IMR-90 (cell line): ENCODE measurements around the gene SLIT1. TPM values are rescaled to one million over a fixed set of nuclear protein-coding genes. Genes with fewer than 3 reads are reported as not detected.

Experiments used
- ATAC-seq: fragments of 200-7000 bp; cut with Tn5 transposase; 2 replicates; pipeline ENCODE4 v1.9.1; 2020; ENCODE audit warnings: low read depth, mild to moderate bottlenecking, moderate library complexity
- BruUV-seq: library from RNA; stranded (reverse); fragments of 400-500 nt; replicated peaks from 2 replicates; lab custom pipeline; 2021; lab: Mats Ljungman, UMichigan
- CTCF ChIA-PET: fragments of 300-600 bp; formaldehyde crosslinking; extraction: SDS; loops from one replicate; lab custom pipeline; 2021; ENCODE audit warnings: antibody characterized with exemption; lab: Yijun Ruan, JAX
- POLR2A ChIA-PET: fragments of 300-600 bp; sonication (Branson Sonifier 250); formaldehyde crosslinking; loops from one replicate; lab custom pipeline; 2022; ENCODE audit warnings: antibody characterized with exemption; ENCODE audit not compliant: unreplicated experiment; lab: Charles Lee
- DNase-seq: peaks from one replicate; pipeline ENCODE4 v3.0.0; 2013
- H2AFZ ChIP-seq: replicated peaks from 2 replicates; pipeline ENCODE3; 2013; ENCODE audit warnings: low read length, mild to moderate bottlenecking; ENCODE audit not compliant: poor library complexity
- H2AK5ac ChIP-seq: 2 replicates; pipeline ENCODE4 v1.6.1; 2013; ENCODE audit warnings: low read depth, low read length, inconsistent platforms
- H2AK9ac ChIP-seq: replicated peaks from 2 replicates; pipeline ENCODE3; 2013; ENCODE audit warnings: mild to moderate bottlenecking, low read depth, low read length, moderate library complexity; ENCODE audit not compliant: poor library complexity
- H2BK120ac ChIP-seq: 2 replicates; pipeline ENCODE4 v1.6.1; 2013; ENCODE audit warnings: low read depth, low read length, inconsistent platforms
- H2BK15ac ChIP-seq: 3 replicates; pipeline ENCODE4 v1.6.1; 2013; ENCODE audit warnings: low read depth, low read length, inconsistent platforms
- H2BK20ac ChIP-seq: 2 replicates; pipeline ENCODE4 v1.6.1; 2013; ENCODE audit warnings: low read depth, mild to moderate bottlenecking, inconsistent platforms, low read length, moderate library complexity
- H2BK5ac ChIP-seq: 2 replicates; pipeline ENCODE4 v1.6.1; 2013; ENCODE audit warnings: mild to moderate bottlenecking, low read depth, low read length, inconsistent platforms; ENCODE audit not compliant: poor library complexity, severe bottlenecking
- H3K14ac ChIP-seq: replicated peaks from 2 replicates; pipeline ENCODE4 v1.6.1; 2013; ENCODE audit warnings: low read depth, low read length, inconsistent platforms
- H3K18ac ChIP-seq: 2 replicates; pipeline ENCODE4 v1.6.1; 2013; ENCODE audit warnings: low read depth, low read length, control low read depth
- H3K23ac ChIP-seq: 2 replicates; pipeline ENCODE4 v1.6.1; 2013; ENCODE audit warnings: low read depth, low read length, inconsistent platforms
- H3K27ac ChIP-seq: 2 replicates; pipeline ENCODE4 v1.5.1; 2013; ENCODE audit warnings: mild to moderate bottlenecking, control low read depth, low read length; ENCODE audit not compliant: insufficient read depth
- H3K27me3 ChIP-seq: 2 replicates; pipeline ENCODE4 v1.6.1; 2013; ENCODE audit warnings: low read length; ENCODE audit not compliant: control insufficient read depth, insufficient read depth
- H3K36me3 ChIP-seq: 2 replicates; pipeline ENCODE4 v1.6.1; 2013; ENCODE audit warnings: low read length, mixed read lengths; ENCODE audit not compliant: control insufficient read depth, insufficient read depth
- H3K4ac ChIP-seq: 2 replicates; pipeline ENCODE4 v1.6.1; 2013; ENCODE audit warnings: low read depth, low read length, inconsistent platforms
- H3K4me1 ChIP-seq: 2 replicates; pipeline ENCODE4 v1.6.1; 2013; ENCODE audit warnings: low read length, mixed read lengths; ENCODE audit not compliant: control insufficient read depth, insufficient read depth
- H3K4me2 ChIP-seq: 2 replicates; pipeline ENCODE4 v1.6.1; 2013; ENCODE audit warnings: low read depth, mild to moderate bottlenecking, control low read depth, low read length, moderate library complexity
- H3K4me3 ChIP-seq: 2 replicates; pipeline ENCODE4 v1.5.1; 2013; ENCODE audit warnings: low read depth, mild to moderate bottlenecking, control low read depth, low read length, moderate library complexity; ENCODE audit not compliant: insufficient read depth
- H3K56ac ChIP-seq: 2 replicates; pipeline ENCODE4 v1.6.1; 2013; ENCODE audit warnings: low read length, inconsistent platforms; ENCODE audit not compliant: insufficient read depth; ENCODE audit errors: extremely low read depth
- H3K79me1 ChIP-seq, 2 experiments: 2 replicates each; pipeline ENCODE4 v1.6.1; 2013; ENCODE audit warnings: low read length in 2 of 2, inconsistent platforms in 1 of 2, low read depth in 1 of 2
- H3K9ac ChIP-seq: 2 replicates; pipeline ENCODE4 v1.6.1; 2013; ENCODE audit warnings: low read depth, low read length, control low read depth
- H3K9me1 ChIP-seq: 2 replicates; pipeline ENCODE4 v1.6.1; 2013; ENCODE audit warnings: low read length, inconsistent platforms; ENCODE audit not compliant: insufficient read depth
- H3K9me3 ChIP-seq: 2 replicates; pipeline ENCODE4 v1.6.1; 2013; ENCODE audit warnings: low read length; ENCODE audit not compliant: control insufficient read depth, insufficient read depth
- H4K20me1 ChIP-seq: 2 replicates; pipeline ENCODE4 v1.6.1; 2013; ENCODE audit warnings: low read length, inconsistent platforms; ENCODE audit not compliant: insufficient read depth
- H4K5ac ChIP-seq: 2 replicates; pipeline ENCODE4 v1.6.1; 2013; ENCODE audit warnings: mild to moderate bottlenecking, low read depth, low read length, control low read depth
- H4K8ac ChIP-seq, 2 experiments: 2 replicates each; pipeline ENCODE4 v1.6.1; 2013; ENCODE audit warnings: low read depth in 2 of 2, low read length in 2 of 2, control low read depth in 1 of 2, inconsistent platforms in 1 of 2
- H4K91ac ChIP-seq: 2 replicates; pipeline ENCODE4 v1.6.1; 2013; ENCODE audit warnings: low read depth, low read length, inconsistent platforms; ENCODE audit not compliant: insufficient read depth
- CEBPB ChIP-seq: IDR thresholded peaks from 2 replicates; pipeline ENCODE4 v1.6.1; 2012; ENCODE audit warnings: low read depth, low read length, improper control_type of control experiment
- CHD1 ChIP-seq: IDR thresholded peaks from 2 replicates; pipeline ENCODE4 v1.6.1; 2012; ENCODE audit warnings: low read depth, low read length, improper control_type of control experiment
- CTCF ChIP-seq: conservative IDR thresholded peaks from 2 replicates; pipeline ENCODE4 v1.5.1; 2012; ENCODE audit warnings: mild to moderate bottlenecking, low read depth, low read length, improper control_type of control experiment
- MAFK ChIP-seq: IDR thresholded peaks from 2 replicates; pipeline ENCODE4 v1.6.1; 2012; ENCODE audit warnings: low read depth, low read length, improper control_type of control experiment
- RAD21 ChIP-seq: IDR thresholded peaks from 2 replicates; pipeline ENCODE4 v1.6.1; 2012; ENCODE audit warnings: low read length, improper control_type of control experiment
- whole genome bisulfite sequencing, 2 experiments: methylation state at CpG; one replicate each; pipeline versions ENCODE4 v1.1.5 to v1.1.7; 2013; ENCODE audit warnings: missing lambda C conversion rate in 2 of 2; ENCODE audit not compliant: insufficient read length in 1 of 2; ENCODE audit errors: extremely low coverage in 2 of 2; 5-methylcytosine and 5-hydroxymethylcytosine counted together
- dilution Hi-C: fragments of 300-500 bp; cut with HindIII; formaldehyde crosslinking; loops from one replicate; pipeline ENCODE4 v1.14.3; 2018; ENCODE audit warnings: low sequenced_read_pairs; ENCODE audit not compliant: unreplicated experiment
- in situ Hi-C: fragments of 300-500 bp; cut with MboI; formaldehyde crosslinking; loops from 3 replicates; pipeline ENCODE4 v1.14.3; 2019; ENCODE audit warnings: low sequenced_read_pairs, inconsistent platforms, mixed read lengths
- intact Hi-C: fragments of 100-400 bp; cut with micrococcal nuclease; formaldehyde crosslinking; loops from 2 replicates; pipeline ENCODE4 v1.10.0; 2022
- polyA plus RNA-seq, 3 experiments: library from polyadenylated mRNA; depleted of rRNA; stranded (reverse); fragments of >200 nt; gene quantifications; 2 replicates each; pipeline ENCODE4 v1.2.3, GENCODE V29; 2012; ENCODE audit warnings: low replicate concordance in 1 of 3
- total RNA-seq: library from RNA; depleted of rRNA; stranded (reverse); fragments of >200 nt; gene quantifications from 2 replicates; pipeline ENCODE4 v1.2.3, GENCODE V29; 2012

Gene SLIT1
- total and polyA plus RNA-seq, 2 of the 4 experiments (the other 2 are of a cell fraction): under 0.01 TPM

- TF ChIP-seq CHD1 (no peak), CEBPB (no peak), MAFK (no peak), CTCF (peak; percentile 56), RAD21 (peak; percentile 31)
- Histone ChIP-seq H3K36me3 (no peaks in the 10 kb centered on the region), H4K5ac (no peak overlapping the region), H3K4me2 (peak overlapping the region; percentile 75), H3K9me1 (no peaks in the 10 kb centered on the region), H2AK9ac (peak overlapping the region; percentile 23), H3K18ac (no peak overlapping the region), H3K4me3 (peak overlapping the region; percentile 47), H3K56ac (no peak overlapping the region), H3K23ac (no peak overlapping the region; the same call in 1 of the 2 replicates), H3K9ac (no peak overlapping the region), H4K20me1 (no peaks in the 10 kb centered on the region), H3K14ac (no peak overlapping the region), H2BK120ac (no peak overlapping the region), H3K27ac (no peak overlapping the region), H3K4me1 (no peaks in the 10 kb centered on the region), H3K79me1 (no peaks in the 10 kb centered on the region), H3K4ac (no peak overlapping the region), H2BK5ac (no peak overlapping the region), H3K9me3 (no peaks in the 10 kb centered on the region), H2AFZ (peak overlapping the region; percentile 97), H2AK5ac (no peak overlapping the region), H4K8ac (no peak overlapping the region), H4K91ac (no peak overlapping the region), H2BK15ac (no peak overlapping the region), H3K27me3 (peaks cover 49% of the 10 kb centered on the region), H2BK20ac (no peak overlapping the region)
- ATAC-seq: peak; percentile 91
- POLR2A ChIA-PET: no interaction called here
- intact Hi-C loops: no loop called here
- CTCF ChIA-PET: interaction anchor here (0.7 to 3.0 kb wide), 9 partner anchors 10 to 124 kb away, joined by 3 to 24 read pairs (median 4); partner anchors contain the start of gene SLIT1
- dilution Hi-C loops: no loop called here
- no TSS peak for BruUV-seq
- 10% methylated on average over 27 of the region's 56 CpGs; no CpG with 5 or more reads in 1 of the 2 experiments for WGBS, 2 experiments
- DNase-seq: peak; percentile 43
- in situ Hi-C loops: no loop called here
These were observed 10.7 kb upstream of the SLIT1 start for GRCh38 chr10:97196223-97197029.
